H1 (cell line): ENCODE data around the gene SIRT3. TPM values are rescaled to one million over a fixed set of nuclear protein-coding genes. Genes with fewer than 3 reads are reported as not detected.

Source experiments
- CTCF ChIA-PET: fragments of 300-600 bp; sonication (Branson Sonifier 250); formaldehyde crosslinking; loops from one replicate; lab custom pipeline; 2021; ENCODE audit not compliant: partially characterized antibody; lab: Charles Lee
- POLR2A ChIA-PET: fragments of 300-600 bp; sonication (Branson Sonifier 250); formaldehyde crosslinking; loops from one replicate; lab custom pipeline; 2021; ENCODE audit warnings: inconsistent platforms; ENCODE audit not compliant: partially characterized antibody; lab: Charles Lee
- DNase-seq, 2 experiments: peaks; one replicate each; pipeline versions ENCODE4 v3.0.0 to v3.0.0-alpha.2; 2010 to 2022; ENCODE audit warnings: low spot score in 2 of 2, low read depth in 1 of 2, mixed read lengths in 1 of 2
- FAIRE-seq: peaks from 2 replicates; lab custom pipeline; 2011; peaks lifted over from hg19 to GRCh38; lab: Jason Lieb, UNC
- H2AFZ ChIP-seq: 2 replicates; pipeline ENCODE4 v1.8.1; 2012; ENCODE audit warnings: low read length, inconsistent platforms
- H2AK5ac ChIP-seq: 2 replicates; pipeline ENCODE4 v1.6.1; 2013; ENCODE audit warnings: low read depth, low read length
- H2BK120ac ChIP-seq: replicated peaks from 2 replicates; pipeline ENCODE3; 2013; ENCODE audit warnings: low read depth, low read length, inconsistent platforms
- H2BK12ac ChIP-seq: 2 replicates; pipeline ENCODE4 v1.6.1; 2013; ENCODE audit warnings: low read depth, low read length
- H2BK15ac ChIP-seq: 2 replicates; pipeline ENCODE4 v1.6.1; 2013; ENCODE audit warnings: low read length
- H2BK20ac ChIP-seq: 2 replicates; pipeline ENCODE4 v1.6.1; 2013; ENCODE audit warnings: low read length
- H2BK5ac ChIP-seq: 2 replicates; pipeline ENCODE4 v1.6.1; 2013; ENCODE audit warnings: low read depth, low read length
- H3K14ac ChIP-seq: 2 replicates; pipeline ENCODE4 v1.6.1; 2013; ENCODE audit warnings: inconsistent platforms; ENCODE audit not compliant: insufficient read length
- H3K18ac ChIP-seq: 2 replicates; pipeline ENCODE4 v1.6.1; 2013; ENCODE audit warnings: low read length; ENCODE audit errors: extremely low read depth
- H3K23ac ChIP-seq: 2 replicates; pipeline ENCODE4 v1.6.1; 2013; ENCODE audit warnings: inconsistent platforms; ENCODE audit not compliant: insufficient read length
- H3K23me2 ChIP-seq: 2 replicates; pipeline ENCODE4 v1.6.1; 2013; ENCODE audit warnings: low read depth, low read length
- H3K27ac ChIP-seq: 2 replicates; pipeline ENCODE4 v1.6.1; 2011; ENCODE audit warnings: low read depth, low read length, inconsistent platforms
- H3K27me3 ChIP-seq, 4 experiments: replicated peaks in 1 of 4; 1 replicate in 1 of 4; 2 replicates in 3 of 4; pipeline versions ENCODE4 v1.6.1 to v1.8.1; 2011 to 2013; ENCODE audit warnings: low read length in 3 of 4, mild to moderate bottlenecking in 3 of 4, inconsistent platforms in 2 of 4, mixed read lengths in 2 of 4, moderate library complexity in 1 of 4; ENCODE audit not compliant: control insufficient read depth in 3 of 4, insufficient read depth in 3 of 4; ENCODE audit errors: extremely low read depth in 1 of 4
- H3K36me3 ChIP-seq, 4 experiments: 2 replicates each; pipeline versions ENCODE4 v1.6.1 to v1.8.1; 2011 to 2013; ENCODE audit warnings: mild to moderate bottlenecking in 4 of 4, low read length in 3 of 4, moderate library complexity in 2 of 4, control low read depth in 1 of 4, inconsistent platforms in 1 of 4; ENCODE audit not compliant: insufficient read depth in 4 of 4, control insufficient read depth in 2 of 4
- H3K4ac ChIP-seq: replicated peaks from 2 replicates; pipeline ENCODE3; 2013; ENCODE audit warnings: low read length, low read depth, mixed read lengths, inconsistent platforms; ENCODE audit not compliant: insufficient read length
- H3K4me1 ChIP-seq, 4 experiments: replicated peaks in 1 of 4; 1 replicate in 1 of 4; 2 replicates in 3 of 4; pipeline versions ENCODE4 v1.6.1 to v1.8.1; 2011 to 2013; ENCODE audit warnings: low read length in 3 of 4, inconsistent platforms in 2 of 4, mixed read lengths in 1 of 4; ENCODE audit not compliant: insufficient read depth in 4 of 4, control insufficient read depth in 3 of 4
- H3K4me2 ChIP-seq, 2 experiments: 2 replicates each; pipeline versions ENCODE4 v1.6.1 to v1.8.1; 2011 to 2013; ENCODE audit warnings: low read depth in 2 of 2, low read length in 2 of 2, control low read depth in 1 of 2, inconsistent platforms in 1 of 2, mild to moderate bottlenecking in 1 of 2; ENCODE audit not compliant: insufficient read depth in 1 of 2
- H3K4me3 ChIP-seq, 4 experiments: fragments of 200-600, 300-600 bp in 1 of 4; sonication (generic), shearing (Covaris generic), sonication (Bioruptor Twin) in 1 of 4; 2 replicates each; pipeline versions ENCODE4 v1.5.1 to v1.8.1; 2011 to 2016; ENCODE audit warnings: low read length in 4 of 4, low read depth in 3 of 4, control low read depth in 2 of 4, inconsistent platforms in 2 of 4, mild to moderate bottlenecking in 2 of 4, mixed read lengths in 1 of 4, moderate library complexity in 1 of 4; ENCODE audit not compliant: insufficient read depth in 2 of 4; ENCODE audit errors: extremely low read depth in 1 of 4
- H3K56ac ChIP-seq: replicated peaks from 2 replicates; pipeline ENCODE3; 2013; ENCODE audit warnings: low read depth, mild to moderate bottlenecking, mixed read lengths, low read length, inconsistent platforms; ENCODE audit not compliant: insufficient read length
- H3K79me1 ChIP-seq: 2 replicates; pipeline ENCODE4 v1.6.1; 2013; ENCODE audit warnings: low read depth, low read length, control low read depth
- H3K79me2 ChIP-seq, 2 experiments: 2 replicates each; pipeline versions ENCODE4 v1.6.1 to v1.8.1; 2012 to 2013; ENCODE audit warnings: low read length in 2 of 2, mild to moderate bottlenecking in 2 of 2, inconsistent platforms in 1 of 2; ENCODE audit not compliant: insufficient read depth in 2 of 2, control insufficient read depth in 1 of 2
- H3K9ac ChIP-seq, 4 experiments: replicated peaks in 1 of 4; 1 replicate in 1 of 4; 2 replicates in 3 of 4; pipeline versions ENCODE4 v1.6.1 to v1.8.1; 2011 to 2013; ENCODE audit warnings: low read depth in 3 of 4, low read length in 3 of 4, control low read depth in 2 of 4, mild to moderate bottlenecking in 2 of 4, moderate library complexity in 2 of 4, inconsistent platforms in 1 of 4; ENCODE audit errors: extremely low read depth in 1 of 4
- H3K9me3 ChIP-seq, 2 experiments: 2 replicates each; pipeline versions ENCODE4 v1.6.1 to v1.8.1; 2012 to 2013; ENCODE audit warnings: mild to moderate bottlenecking in 2 of 2, moderate library complexity in 2 of 2, control low read depth in 1 of 2, inconsistent platforms in 1 of 2, low read depth in 1 of 2, low read length in 1 of 2, mixed read lengths in 1 of 2; ENCODE audit not compliant: insufficient read depth in 2 of 2
- H4K20me1 ChIP-seq, 2 experiments: replicated peaks in 1 of 2; 2 replicates each; pipeline versions ENCODE3 to v1.8.1; 2011 to 2013; ENCODE audit warnings: inconsistent platforms in 2 of 2, low read length in 2 of 2, mild to moderate bottlenecking in 1 of 2; ENCODE audit not compliant: insufficient read depth in 2 of 2, control insufficient read depth in 1 of 2
- H4K5ac ChIP-seq: 2 replicates; pipeline ENCODE4 v1.6.1; 2013; ENCODE audit warnings: low read length, low read depth, mixed read lengths, inconsistent platforms; ENCODE audit not compliant: insufficient read length
- H4K8ac ChIP-seq: 2 replicates; pipeline ENCODE4 v1.8.0; 2013; ENCODE audit warnings: mild to moderate bottlenecking, moderate library complexity, low read length, inconsistent platforms; ENCODE audit not compliant: insufficient read depth; ENCODE audit errors: extremely low read depth
- H4K91ac ChIP-seq: replicated peaks from 2 replicates; pipeline ENCODE3; 2013; ENCODE audit warnings: low read length, mixed read lengths, inconsistent platforms; ENCODE audit not compliant: insufficient read length
- EGR1 ChIP-seq: IDR thresholded peaks from 2 replicates; pipeline ENCODE4 v1.6.1; 2011; ENCODE audit warnings: low read depth, low read length, borderline replicate concordance
- KDM5A ChIP-seq: fragments of 200-600 bp; IDR thresholded peaks from 2 replicates; pipeline ENCODE4 v1.7.1; 2012; ENCODE audit warnings: mild to moderate bottlenecking, low read length, inconsistent platforms, mixed read lengths
- POU5F1 ChIP-seq: IDR thresholded peaks from 2 replicates; pipeline ENCODE4 v1.6.1; 2011; ENCODE audit warnings: low read depth, mild to moderate bottlenecking, low read length, moderate library complexity
- WGBS, 2 experiments: shearing (Covaris generic) in 1 of 2; methylation state at CpG; one replicate each; pipeline versions ENCODE4 v1.1.6 to v1.1.7; 2013 to 2015; ENCODE audit warnings: low lambda C conversion rate in 2 of 2, mixed read lengths in 2 of 2, inconsistent platforms in 1 of 2, low coverage in 1 of 2, missing lambda C conversion rate in 1 of 2; ENCODE audit not compliant: insufficient replicate concordance in 2 of 2, insufficient coverage in 1 of 2, insufficient read length in 1 of 2; ENCODE audit errors: extremely low coverage in 1 of 2, missing lambda C conversion rate in 1 of 2; 5-methylcytosine and 5-hydroxymethylcytosine counted together
- polyA plus RNA-seq, 7 experiments: library from polyadenylated mRNA; depleted of rRNA in 3 of 7; stranded (reverse) in 5 of 7; unstranded in 2 of 7; fragments of >200 nt in 5 of 7; fragments of 200-250 nt in 2 of 7; gene quantifications; 1 replicate in 5 of 7; 2 replicates in 1 of 7; 4 replicates in 1 of 7; pipeline versions ENCODE4 v1.2.1 to v1.2.3, GENCODE V29; 2011 to 2013; ENCODE audit warnings: missing spikeins in 2 of 7, mixed read lengths in 2 of 7
- total RNA-seq: library from RNA; stranded (reverse); fragmentation: NEBNext Ultra II Directional; extraction: Animal tissue kit (Norgen Biotek cat#: 25700); gene quantifications from 2 replicates; pipeline ENCODE4 v1.2.1, GENCODE V29; 2021

SIRT3 gene
- total and polyA plus RNA-seq, 2 of the 8 experiments (the other 6 are each of a cell fraction or from before 2014, with no cell fraction given) = 14.3 to 21.6 TPM

DNA sequence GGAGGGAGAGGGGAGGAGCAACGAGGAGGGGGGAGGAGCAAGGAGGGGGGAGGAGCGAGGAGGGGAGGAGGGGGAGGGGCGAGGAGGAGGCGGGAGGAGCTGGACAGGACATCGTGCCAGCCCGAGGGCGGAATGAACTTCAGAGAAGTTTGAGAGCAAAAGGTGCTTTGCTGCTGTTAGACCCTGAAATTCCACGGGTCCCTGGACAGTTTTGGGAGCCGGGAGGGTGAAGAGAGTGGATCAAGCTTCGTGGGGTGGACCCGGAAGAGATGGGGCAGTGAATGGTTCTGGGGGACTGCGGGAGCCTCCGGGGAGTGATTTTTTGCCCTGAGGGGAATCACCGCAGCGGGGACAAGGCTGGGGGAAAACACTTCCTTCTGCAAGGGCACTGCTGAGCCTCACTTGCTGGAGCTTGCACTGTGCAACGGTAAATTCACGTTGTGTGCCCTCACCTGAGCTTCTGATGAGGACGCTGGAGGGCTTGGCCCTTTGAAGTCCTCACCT, 31.4 kb upstream of the SIRT3 start:
- Histone ChIP-seq H4K91ac (peak overlapping the region; percentile 98), H3K9ac (no peak overlapping the region), H2AFZ (0 out of 2 replicates have a peak overlapping the region, but pooled peaks have one; percentile 58), H2AK5ac (no peak overlapping the region), H3K14ac (no peak overlapping the region), H3K27ac (no peak overlapping the region), H3K9me3 (peaks cover 5 to 9% of the 10 kb centered on the region in 2 experiments; a peak in 3 of 4 replicates), H3K23ac (no peak overlapping the region), H3K4me1 (peaks cover 4 to 20% (median 13%) of the 10 kb centered on the region in 4 experiments), H3K36me3 (no peaks in the 10 kb centered on the region), H2BK15ac (no peak overlapping the region), H3K79me1 (no peaks in the 10 kb centered on the region), H3K23me2 (no peaks in the 10 kb centered on the region), H3K4me3 (peak overlapping the region in 1 of 4 experiments; percentile 14; a peak in 1 of 8 replicates), H3K18ac (peak overlapping the region; percentile 93), H3K4me2 (peak overlapping the region; percentile 29 to 47; a peak in 3 of 4 replicates), H4K5ac (no peak overlapping the region), H2BK12ac (peak overlapping the region; percentile 90; the same call in 1 of the 2 replicates), H2BK120ac (no peak overlapping the region), H2BK20ac (peak overlapping the region; percentile 75; the same call in 1 of the 2 replicates), H3K79me2 (no peaks in the 10 kb centered on the region), H4K8ac (peak overlapping the region; percentile 72; the same call in 1 of the 2 replicates), H2BK5ac (peak overlapping the region; percentile 87; the same call in 1 of the 2 replicates), H3K56ac (no peak overlapping the region), H3K27me3 (no peaks in the 10 kb centered on the region), H4K20me1 (no peaks in the 10 kb centered on the region), H3K4ac (no peak overlapping the region)
- FAIRE-seq = no peak
- DNase-seq = no peak
- ChIA-PET POLR2A (interaction anchor here (0.6 to 2.1 kb wide), 11 partner anchors 11 to 139 kb away, joined by 3 to 11 read pairs (median 4); partner anchors contain the start of gene IFITM2), CTCF (interaction anchor here (0.8 to 2.5 kb wide), 8 partner anchors 14 to 100 kb away, joined by 3 to 11 read pairs (median 4); no protein-coding TSS in a partner anchor)
- WGBS, 2 experiments = 0 to 73% methylated on average over 1 to 11 of the region's 18 CpGs
- TF ChIP-seq POU5F1 (no peak), KDM5A (no peak), EGR1 (no peak)
